Ramos (cell line): ENCODE data around the gene TOM1.

Experiments
- in situ Hi-C: fragments of 300-500 bp; cut with MboI; formaldehyde crosslinking; loops from one replicate; pipeline ENCODE4 v1.14.3; 2022; ENCODE audit warnings: low sequenced_read_pairs; ENCODE audit not compliant: unreplicated experiment

The TOM1 gene

GRCh38 chr22:35322126-35322525, 22.4 kb downstream of the TOM1 start:
- in situ Hi-C loops, result no loop called here

GRCh38 chr22:35322893-35323292, 23.2 kb downstream of the TOM1 start:
- in situ Hi-C loops, result no loop called here

- in situ Hi-C loops, result no loop called here
Observed at GRCh38 chr22:35323305-35323704, 23.6 kb downstream of the TOM1 start.

GRCh38 chr22:35324067-35324466, 24.4 kb downstream of the TOM1 start:
- in situ Hi-C loops, result no loop called here

GRCh38 chr22:35324762-35325161, 25.1 kb downstream of the TOM1 start:
- in situ Hi-C loops, result no loop called here

GRCh38 chr22:35325209-35325608, 25.5 kb downstream of the TOM1 start:
- in situ Hi-C loops, result no loop called here

- in situ Hi-C loops, result no loop called here
Observed at GRCh38 chr22:35326854-35327562, 27.3 kb downstream of the TOM1 start.

GRCh38 chr22:35327690-35328471, 28.2 kb downstream of the TOM1 start:
- in situ Hi-C loops, result no loop called here

- in situ Hi-C loops, result no loop called here
Observed at GRCh38 chr22:35328472-35328885, 28.8 kb downstream of the TOM1 start.

- in situ Hi-C loops, result no loop called here
Observed at GRCh38 chr22:35329114-35329847, 29.6 kb downstream of the TOM1 start.

- in situ Hi-C loops, result no loop called here
Observed at GRCh38 chr22:35330258-35330861, 30.7 kb downstream of the TOM1 start.

- in situ Hi-C loops, result no loop called here
Observed at GRCh38 chr22:35332278-35332677, 32.6 kb downstream of the TOM1 start.

GRCh38 chr22:35333220-35333619, 33.5 kb downstream of the TOM1 start:
- in situ Hi-C loops, result no loop called here

GRCh38 chr22:35334004-35334403, 34.3 kb downstream of the TOM1 start:
- in situ Hi-C loops, result no loop called here

GRCh38 chr22:35335468-35335867, 35.8 kb downstream of the TOM1 start:
- in situ Hi-C loops, result no loop called here

GRCh38 chr22:35335936-35336781, 36.5 kb downstream of the TOM1 start:
- in situ Hi-C loops, result no loop called here

- in situ Hi-C loops, result no loop called here
Observed at GRCh38 chr22:35337932-35338331, 38.2 kb downstream of the TOM1 start.

GRCh38 chr22:35341090-35341874, 41.6 kb downstream of the TOM1 start:
- in situ Hi-C loops, result no loop called here

- in situ Hi-C loops, result no loop called here
Observed at GRCh38 chr22:35342390-35342789, 42.7 kb downstream of the TOM1 start.
